NB4 (cell line): ENCODE results near the gene RND2.

ENCODE experiments used
- MYC ChIP-seq: IDR thresholded peaks from 2 replicates; pipeline ENCODE4 v1.6.1; 2011; ENCODE audit warnings: low read depth, low read length
- POLR2A ChIP-seq: IDR thresholded peaks from 2 replicates; pipeline ENCODE4 v1.6.1; 2011; ENCODE audit warnings: mild to moderate bottlenecking; ENCODE audit not compliant: insufficient read length; ENCODE audit errors: extremely low read depth
- TF ChIP-seq, protein P1 (sequence below): IDR thresholded peaks from one replicate; pipeline ENCODE4 v1.5.1; 2012; ENCODE audit warnings: low read depth, low read length

DNA sequence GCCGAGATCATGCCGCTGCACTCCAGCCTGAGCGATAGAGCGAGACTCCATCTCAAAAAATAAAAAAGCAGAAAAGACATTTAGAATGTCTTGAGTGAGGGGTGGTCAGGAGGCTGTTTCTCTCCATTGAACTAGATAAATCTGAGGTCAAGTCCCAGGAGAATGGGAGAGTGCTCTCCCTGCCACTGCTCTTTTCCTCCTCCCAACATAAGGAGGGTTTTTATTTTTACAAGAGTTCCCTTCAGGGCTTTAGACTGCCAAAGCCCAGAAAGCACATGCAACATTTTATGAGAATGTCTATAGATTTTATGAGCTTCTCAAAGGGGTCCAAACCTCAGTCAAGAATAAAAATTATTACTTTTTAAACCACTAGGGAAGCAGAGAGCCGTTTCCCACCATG is 1.6 kb downstream of the RND2 start:
- TF ChIP-seq, protein P1, sequence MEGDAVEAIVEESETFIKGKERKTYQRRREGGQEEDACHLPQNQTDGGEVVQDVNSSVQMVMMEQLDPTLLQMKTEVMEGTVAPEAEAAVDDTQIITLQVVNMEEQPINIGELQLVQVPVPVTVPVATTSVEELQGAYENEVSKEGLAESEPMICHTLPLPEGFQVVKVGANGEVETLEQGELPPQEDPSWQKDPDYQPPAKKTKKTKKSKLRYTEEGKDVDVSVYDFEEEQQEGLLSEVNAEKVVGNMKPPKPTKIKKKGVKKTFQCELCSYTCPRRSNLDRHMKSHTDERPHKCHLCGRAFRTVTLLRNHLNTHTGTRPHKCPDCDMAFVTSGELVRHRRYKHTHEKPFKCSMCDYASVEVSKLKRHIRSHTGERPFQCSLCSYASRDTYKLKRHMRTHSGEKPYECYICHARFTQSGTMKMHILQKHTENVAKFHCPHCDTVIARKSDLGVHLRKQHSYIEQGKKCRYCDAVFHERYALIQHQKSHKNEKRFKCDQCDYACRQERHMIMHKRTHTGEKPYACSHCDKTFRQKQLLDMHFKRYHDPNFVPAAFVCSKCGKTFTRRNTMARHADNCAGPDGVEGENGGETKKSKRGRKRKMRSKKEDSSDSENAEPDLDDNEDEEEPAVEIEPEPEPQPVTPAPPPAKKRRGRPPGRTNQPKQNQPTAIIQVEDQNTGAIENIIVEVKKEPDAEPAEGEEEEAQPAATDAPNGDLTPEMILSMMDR: no peak
- TF ChIP-seq POLR2A: no peak
- TF ChIP-seq MYC: no peak
